Measurements from ENCODE around the gene AXIN1.

DNA sequence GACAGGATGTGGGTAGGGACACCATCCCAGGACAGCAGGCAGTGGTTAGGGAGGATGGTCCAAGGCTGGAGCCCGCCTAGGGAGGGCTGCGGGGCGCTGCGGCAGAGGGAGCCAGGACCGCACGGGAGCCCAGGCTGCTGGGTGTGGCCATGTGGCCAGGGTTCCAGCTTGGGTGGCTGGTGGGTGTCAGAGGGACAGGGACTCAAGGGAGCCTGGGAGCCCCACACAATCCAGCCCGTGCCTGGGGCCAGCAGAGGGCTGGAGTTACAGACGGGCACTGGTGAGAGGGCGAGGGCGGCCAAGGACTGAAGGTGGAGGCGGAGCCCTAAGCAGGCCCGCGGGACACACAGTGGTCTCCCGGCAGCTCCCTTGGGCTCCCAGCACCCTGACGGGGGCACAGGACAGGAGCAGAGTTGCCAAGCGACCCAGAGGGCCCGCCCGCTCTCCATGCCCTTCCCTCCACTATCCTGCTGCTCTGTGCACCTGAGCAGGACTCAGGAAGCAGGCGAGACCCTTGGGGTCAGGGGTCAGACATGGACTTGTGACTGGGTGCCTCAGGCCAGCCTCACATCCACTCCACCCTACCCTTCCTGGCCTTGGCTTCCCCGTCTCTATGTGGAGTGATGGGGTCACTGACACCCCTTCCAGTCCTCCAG is 10.7 kb upstream of the AXIN1 start:
- TF ChIP-seq CTCF (IDR thresholded peaks at IDR 0.05; ENCODE audit: low read length) (no peak), EZH2 (optimal IDR thresholded peaks at IDR 0.05; ENCODE audit: low read depth, low read length) (no peak), EZH2phosphoT487 (IDR thresholded peaks at IDR 0.05; ENCODE audit: low read length) (no peak)
